HG02981 (cell line): ENCODE measurements around the gene TCEAL7.

Experiments
- ATAC-seq: cut with Tn5 transposase; IDR thresholded peaks from one replicate; pipeline ENCODE4 v1.9.1; 2021; ENCODE audit warnings: mild to moderate bottlenecking, moderate library complexity; ENCODE audit not compliant: unreplicated experiment

Gene TCEAL7

DNA sequence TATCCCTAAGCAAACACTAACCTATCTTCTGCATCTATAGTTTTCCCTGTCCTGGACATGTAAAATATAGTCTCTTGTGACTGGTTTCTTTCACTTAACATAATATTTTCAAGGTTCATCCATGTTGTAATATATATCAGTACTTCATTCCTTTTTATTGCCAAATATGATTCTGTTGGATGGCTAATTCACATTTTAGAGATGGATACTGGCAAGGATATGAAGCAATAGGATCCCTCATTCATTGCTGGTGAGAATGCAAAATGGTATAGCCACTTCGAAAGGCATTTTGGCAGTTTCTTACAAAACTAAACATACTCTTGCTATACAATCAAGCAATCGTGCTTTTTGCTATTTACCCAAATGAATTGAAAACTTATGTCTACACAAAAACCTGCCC lies 33.0 kb downstream of the TCEAL7 start:
- no peak for ATAC-seq

GRCh38 chrX:103367502-103367901 lies 37.5 kb downstream of the TCEAL7 start:
- no peak for ATAC-seq

DNA sequence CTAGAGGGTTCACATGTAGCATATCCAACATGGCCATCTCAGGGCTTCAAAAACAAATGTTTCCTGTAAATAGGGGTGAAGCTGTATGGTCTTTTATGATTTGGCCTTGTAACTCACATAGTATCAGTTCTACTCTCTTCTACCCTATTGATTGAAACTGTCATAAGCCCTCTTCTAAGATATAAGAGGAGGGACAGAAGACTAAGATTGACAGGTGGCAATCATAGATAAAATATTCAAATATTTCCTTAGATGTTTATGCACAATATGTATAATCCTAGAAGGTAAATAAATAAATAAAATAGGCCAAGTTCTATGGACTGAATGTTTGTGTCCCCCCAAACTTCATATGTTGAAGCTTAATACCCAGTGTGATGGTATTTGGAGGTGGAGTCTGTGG lies 39.4 kb downstream of the TCEAL7 start:
- ATAC-seq = no peak

- ATAC-seq = no peak
Measured at GRCh38 chrX:103372886-103373285, 42.8 kb downstream of the TCEAL7 start.

DNA sequence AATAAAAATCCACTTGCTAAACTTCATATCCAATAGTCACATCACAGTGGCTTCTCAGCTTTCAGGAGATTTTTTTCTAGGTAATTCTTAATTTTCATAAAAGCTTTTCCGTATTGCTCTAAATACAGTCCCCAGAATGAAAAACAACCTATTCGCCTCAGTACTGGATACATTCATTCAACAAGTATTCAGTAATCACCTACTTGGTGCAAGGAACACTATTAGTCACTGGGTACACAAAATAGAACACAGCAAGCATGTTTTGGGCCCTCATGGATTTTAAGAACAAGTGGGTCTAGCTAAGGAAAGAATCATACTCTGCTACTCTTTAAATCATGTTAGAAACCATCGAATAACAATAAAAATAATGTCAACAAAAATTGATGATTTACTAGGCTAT lies 43.5 kb downstream of the TCEAL7 start:
- no peak for ATAC-seq

GRCh38 chrX:103376118-103376978 lies 46.3 kb downstream of the TCEAL7 start, which contains the start of gene BEX3:
Gene BEX3 (plus strand): TSS chrX:103376538. CDS start chrX:103377522, 984 bp downstream.
- no peak for ATAC-seq

- no peak for ATAC-seq
Measured at GRCh38 chrX:103376979-103377324, 46.9 kb downstream of the TCEAL7 start.

DNA sequence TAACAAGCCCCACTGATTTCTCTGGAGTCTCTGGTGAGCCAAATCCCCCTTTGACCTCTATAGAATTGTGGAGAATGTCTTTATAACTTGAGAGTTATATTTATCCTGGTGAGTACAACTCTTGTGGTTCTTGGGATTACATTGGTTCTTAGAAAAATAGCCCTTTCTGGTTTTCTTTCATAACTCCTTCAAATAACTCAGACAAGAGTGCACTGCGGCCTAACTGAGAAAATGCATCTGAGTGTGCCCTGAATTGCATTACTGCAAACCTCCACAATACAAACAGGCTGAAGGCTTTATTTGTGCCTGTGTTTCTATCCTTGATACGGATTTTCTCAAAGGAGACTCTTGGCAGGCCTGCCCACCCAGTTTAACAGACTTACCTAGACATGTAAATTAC lies 49.0 kb downstream of the TCEAL7 start:
- no peak for ATAC-seq
